LNCAP (cell line): ENCODE data around the gene SFT2D3.

ENCODE experiments used
- TF ChIP-seq, protein P1 (sequence below): fragments of 450-650 bp; IDR thresholded peaks from 2 replicates; pipeline ENCODE4 v1.5.1; 2017; ENCODE audit warnings: mild to moderate bottlenecking

SFT2D3 gene

DNA sequence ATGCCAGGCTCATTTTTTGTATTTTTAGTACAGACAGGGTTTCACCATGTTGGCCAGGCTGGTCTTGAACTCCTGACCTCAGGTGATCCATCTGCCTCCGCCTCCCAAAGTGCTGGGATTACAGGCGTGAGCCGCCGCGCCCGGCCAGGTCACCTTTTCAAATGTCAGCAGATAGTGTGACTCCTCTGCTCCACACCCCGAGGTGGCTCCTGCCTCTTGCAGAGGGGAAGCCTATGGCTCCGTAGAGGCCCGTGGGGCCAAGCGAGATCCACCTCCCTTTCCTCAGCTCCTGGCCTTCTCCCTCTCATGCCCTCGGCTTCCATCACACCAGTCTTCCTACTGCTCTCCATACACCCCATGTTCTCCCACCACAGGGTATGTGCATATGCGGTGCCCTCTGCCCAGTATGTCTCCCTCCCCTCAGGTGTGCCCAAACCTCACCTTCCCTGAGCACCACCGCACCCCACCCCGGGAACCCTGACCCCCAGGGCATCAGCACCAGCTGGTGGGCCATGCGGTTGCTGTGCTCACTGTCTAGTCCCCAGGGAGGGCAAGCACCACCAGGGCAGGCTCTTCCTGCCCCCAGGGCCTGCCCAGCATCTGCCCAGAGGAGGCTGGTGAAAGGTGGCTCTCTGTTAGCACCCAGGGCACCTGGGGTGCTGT is 44.6 kb upstream of the SFT2D3 start:
- TF ChIP-seq, protein P1, sequence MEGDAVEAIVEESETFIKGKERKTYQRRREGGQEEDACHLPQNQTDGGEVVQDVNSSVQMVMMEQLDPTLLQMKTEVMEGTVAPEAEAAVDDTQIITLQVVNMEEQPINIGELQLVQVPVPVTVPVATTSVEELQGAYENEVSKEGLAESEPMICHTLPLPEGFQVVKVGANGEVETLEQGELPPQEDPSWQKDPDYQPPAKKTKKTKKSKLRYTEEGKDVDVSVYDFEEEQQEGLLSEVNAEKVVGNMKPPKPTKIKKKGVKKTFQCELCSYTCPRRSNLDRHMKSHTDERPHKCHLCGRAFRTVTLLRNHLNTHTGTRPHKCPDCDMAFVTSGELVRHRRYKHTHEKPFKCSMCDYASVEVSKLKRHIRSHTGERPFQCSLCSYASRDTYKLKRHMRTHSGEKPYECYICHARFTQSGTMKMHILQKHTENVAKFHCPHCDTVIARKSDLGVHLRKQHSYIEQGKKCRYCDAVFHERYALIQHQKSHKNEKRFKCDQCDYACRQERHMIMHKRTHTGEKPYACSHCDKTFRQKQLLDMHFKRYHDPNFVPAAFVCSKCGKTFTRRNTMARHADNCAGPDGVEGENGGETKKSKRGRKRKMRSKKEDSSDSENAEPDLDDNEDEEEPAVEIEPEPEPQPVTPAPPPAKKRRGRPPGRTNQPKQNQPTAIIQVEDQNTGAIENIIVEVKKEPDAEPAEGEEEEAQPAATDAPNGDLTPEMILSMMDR = no peak

DNA sequence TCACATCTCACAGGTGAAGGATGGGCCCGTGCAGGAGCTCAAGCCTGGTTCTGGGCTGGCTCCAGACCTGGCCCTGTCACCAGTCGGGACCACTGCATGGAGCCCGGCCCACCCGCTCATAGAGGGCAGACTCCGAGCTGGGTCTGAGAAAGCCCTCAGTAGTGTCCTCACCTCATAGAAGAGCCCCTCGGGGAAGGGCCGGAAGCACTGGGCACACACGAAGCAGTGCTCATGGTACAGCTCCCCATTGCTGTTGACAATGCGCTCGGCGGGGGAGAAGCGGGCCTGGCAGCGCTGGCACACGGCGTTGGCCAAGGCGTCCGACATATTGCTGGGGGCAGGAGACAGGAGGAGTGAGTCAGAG is 44.1 kb upstream of the SFT2D3 start:
- TF ChIP-seq, protein P1 = no peak

DNA sequence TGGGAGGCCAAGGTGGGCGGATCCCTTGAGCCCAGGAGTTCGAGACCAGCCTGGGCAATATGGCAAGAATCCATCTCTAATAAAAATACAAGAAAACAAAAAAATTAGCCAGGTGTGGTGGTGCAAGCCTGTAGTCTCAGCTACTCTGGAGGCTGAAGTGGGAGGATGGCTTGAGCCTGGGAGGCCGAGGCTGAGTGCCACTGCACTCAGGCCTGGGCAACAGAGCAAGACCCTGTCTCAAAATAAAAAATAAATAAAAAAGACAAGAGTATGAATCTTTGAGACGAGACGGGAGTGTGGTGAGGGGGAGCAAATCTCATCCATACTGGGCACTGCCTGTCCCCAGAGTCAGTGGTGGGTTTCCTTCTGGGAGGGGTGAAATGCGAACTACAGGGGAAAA is 43.2 kb upstream of the SFT2D3 start:
- TF ChIP-seq, protein P1 = no peak

DNA sequence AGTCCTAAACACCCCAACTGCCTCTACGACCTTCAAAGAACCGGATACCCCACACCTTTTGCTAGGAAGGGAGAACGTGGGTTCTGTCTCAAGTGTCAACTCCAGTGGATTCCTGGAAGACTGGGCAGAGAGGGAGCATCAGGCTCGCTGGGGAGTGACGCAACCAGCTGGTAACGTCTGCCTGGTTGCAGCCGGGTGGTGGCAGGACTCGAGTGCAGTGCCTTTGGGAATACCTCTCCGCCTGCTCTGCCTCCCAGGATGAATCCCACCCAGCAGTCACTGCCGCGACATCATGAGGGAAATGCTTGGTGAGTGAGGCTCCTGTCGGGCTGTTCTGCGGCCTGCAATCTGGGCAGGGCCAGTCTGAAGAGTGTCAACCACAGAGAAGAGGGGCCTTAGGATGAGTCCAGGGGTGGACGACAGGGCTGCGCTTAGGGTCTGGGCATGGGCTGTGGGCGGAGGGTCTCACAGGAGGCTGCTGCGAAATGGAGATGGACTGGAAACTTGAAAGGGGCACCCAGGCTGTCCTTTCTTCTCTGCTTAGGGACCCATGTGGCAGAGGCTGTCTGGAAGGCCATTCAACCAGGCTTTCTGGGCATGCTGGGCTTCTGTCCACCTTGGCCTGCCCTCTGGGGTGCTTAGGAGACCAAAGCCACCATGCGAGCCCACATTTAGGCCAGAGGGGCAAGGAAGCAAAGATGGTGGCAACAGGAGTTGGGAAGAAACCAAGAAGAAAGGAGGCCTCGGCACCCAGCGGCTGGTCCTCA is 42.5 kb upstream of the SFT2D3 start:
- TF ChIP-seq, protein P1 = no peak

DNA sequence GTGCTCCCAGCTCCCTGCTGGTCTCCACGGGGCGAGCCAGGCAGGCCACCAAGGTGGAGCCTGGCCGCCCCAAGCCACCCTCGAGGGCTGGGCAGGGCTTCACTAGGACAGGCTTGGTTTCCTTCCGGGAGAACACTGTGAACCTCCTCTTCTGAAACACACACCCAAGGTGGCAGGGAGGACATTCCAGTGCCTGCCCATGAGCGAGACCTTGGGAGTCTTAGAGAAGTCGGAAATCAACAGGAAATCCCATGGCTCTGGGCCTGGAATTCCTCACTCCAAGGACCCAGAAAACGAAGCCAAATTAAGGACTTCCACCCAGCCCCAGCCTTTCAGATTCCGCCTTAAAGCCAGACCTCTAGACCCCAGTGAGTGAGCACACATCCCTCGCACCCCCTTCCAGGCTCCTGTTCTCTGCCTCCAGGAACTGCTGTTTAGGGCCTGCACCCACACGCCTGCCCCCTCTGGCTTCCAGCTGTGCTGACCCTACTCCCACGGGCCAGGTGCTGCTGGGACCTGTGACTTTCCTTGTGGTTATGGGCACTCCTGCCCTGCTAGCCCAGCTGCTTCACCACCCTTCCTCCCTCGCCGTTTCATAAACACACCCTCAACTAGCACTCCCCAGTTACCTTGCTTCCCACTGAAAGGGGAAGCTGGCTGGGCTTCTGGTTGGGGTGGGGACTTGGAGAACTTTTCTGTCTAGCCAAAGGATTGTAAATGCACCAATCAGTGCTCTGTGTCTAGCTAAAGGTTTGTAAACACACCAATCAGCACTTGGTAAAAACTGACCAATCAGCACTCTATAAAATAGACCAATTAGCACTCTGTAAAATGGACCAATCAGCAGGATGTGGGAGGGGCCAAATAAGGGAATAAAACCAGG is 41.6 kb upstream of the SFT2D3 start:
- TF ChIP-seq, protein P1 = no peak

DNA sequence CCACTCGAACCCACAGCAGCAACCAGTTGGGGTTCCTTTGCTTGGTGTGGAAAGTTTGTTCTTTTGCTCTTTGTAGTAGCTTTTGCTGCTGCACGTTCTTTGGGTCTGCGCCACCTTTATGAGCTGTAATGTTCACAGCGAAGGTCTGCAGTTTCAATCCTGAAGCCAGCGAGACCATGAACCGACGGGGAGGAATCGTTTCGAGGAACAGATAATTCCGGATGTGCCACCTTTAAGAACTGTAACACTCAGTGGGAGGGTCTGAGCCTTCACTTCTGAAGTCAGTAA is 41.1 kb upstream of the SFT2D3 start:
- TF ChIP-seq, protein P1 = no peak

DNA sequence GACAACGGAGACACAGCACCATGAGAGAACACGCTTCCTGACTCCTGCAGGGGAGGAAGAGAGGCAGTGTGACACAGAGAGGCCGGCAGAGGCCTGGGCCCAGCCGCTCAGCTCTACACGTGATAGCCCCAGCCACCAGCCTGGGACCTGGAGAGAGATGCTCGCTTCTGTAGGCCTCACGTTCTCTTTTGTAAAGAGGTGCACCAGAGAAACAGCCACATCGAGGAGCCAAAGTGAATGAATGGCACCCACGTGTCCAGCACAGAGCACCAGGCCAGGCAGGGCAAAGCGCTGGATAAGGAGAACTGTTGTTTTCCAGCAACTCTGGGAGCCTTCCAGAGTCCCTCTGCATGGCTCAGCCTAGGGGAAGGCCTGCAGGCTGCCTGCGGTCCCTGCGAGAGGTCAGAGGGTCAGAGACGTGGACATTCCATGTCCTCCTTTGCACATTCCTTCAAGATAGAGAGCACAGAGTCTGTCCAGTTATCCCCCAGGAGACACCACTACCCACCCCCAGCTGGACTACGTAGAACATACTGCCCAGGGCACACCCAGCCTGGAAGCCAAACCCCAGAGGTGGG is 40.1 kb upstream of the SFT2D3 start:
- TF ChIP-seq, protein P1 = no peak
